NCI-H128 (cell line): Measurements from ENCODE around the gene ZFX.

Experiments
- DNase-seq: peaks from one replicate; lab custom pipeline; 2025; ENCODE audit not compliant: unreplicated experiment; lab: John Stamatoyannopoulos, UW

Gene ZFX

GRCh38 chrX:24201216-24201615, 51.7 kb downstream of the ZFX start:
- no peak for DNase-seq

DNA sequence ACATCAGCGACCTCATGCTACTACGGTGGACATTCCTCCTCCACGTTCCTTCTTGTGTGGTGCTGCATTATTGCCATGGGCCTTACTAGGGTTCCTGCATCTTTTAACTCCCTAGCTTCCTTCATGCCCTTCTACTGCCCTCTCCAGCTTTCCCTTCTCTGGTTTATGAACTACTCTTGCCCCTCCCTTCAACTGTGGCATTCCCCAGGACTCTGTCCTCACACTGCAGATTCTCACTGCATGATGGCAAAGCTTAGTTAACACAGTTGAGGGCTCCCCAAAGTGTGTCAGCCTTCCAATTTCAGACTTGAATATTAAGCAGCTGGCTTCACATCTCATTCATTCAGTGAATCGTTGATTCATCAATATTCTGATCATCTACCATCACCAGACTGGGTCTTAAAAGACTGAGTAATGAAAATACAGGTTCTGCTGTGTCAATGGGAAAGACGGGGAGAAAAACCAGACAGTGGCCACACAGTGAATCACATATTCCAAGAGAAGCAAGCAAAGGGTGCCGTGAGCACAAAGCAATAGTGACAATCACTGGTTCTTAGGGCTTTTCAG, 53.0 kb downstream of the ZFX start:
- DNase-seq, result no peak

DNA sequence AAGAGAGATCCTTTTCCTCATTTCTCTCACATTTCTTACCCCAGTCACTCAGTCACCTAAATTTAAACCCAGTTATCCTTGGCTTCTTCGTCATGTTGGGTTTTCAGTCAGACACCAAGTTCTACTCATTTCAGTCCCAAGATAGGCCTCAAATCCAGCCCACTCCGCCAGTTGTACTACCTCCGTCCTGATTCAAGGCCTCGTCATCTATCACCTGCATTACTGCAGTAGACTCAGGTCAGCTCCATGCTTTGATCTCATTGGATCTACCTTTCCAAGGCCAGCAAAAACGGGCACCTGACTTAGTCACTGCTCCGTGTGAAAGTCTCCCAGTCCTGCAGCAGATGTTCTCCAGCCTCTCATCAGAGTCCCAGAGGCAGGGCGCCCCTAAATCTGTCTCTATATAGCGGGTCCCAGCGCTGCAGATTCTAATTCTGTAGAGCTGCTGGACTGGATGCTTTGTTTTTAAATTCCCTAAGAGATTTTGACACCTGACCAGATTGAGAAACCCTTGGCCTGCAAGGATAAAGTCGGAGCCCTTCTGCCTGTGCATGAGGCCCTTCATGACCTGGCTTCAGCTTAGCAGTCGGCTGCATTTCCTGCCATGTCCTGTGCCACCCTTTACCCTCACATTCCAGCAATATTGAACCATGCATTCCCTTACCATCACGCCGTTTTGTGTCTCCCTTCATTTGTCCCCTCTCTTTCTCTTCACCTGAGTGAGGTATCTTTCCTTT, 53.7 kb downstream of the ZFX start:
- no peak for DNase-seq

GRCh38 chrX:24204331-24204730, 54.8 kb downstream of the ZFX start:
- no peak for DNase-seq

GRCh38 chrX:24204958-24205357, 55.4 kb downstream of the ZFX start:
- no peak for DNase-seq

- DNase-seq, result no peak
Measured at GRCh38 chrX:24207826-24208225, 58.3 kb downstream of the ZFX start.

- DNase-seq, result no peak
Measured at GRCh38 chrX:24208496-24209240, 59.1 kb downstream of the ZFX start.

DNA sequence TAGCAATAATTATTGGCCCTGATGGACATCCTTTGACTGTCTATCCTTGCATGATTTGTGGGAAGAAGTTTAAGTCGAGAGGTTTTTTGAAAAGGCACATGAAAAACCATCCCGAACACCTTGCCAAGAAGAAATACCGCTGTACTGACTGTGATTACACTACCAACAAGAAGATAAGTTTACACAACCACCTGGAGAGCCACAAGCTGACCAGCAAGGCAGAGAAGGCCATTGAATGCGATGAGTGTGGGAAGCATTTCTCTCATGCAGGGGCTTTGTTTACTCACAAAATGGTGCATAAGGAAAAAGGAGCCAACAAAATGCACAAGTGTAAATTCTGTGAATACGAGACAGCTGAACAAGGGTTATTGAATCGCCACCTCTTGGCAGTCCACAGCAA, 60.7 kb downstream of the ZFX start:
- no peak for DNase-seq

- peak; percentile 1 for DNase-seq
Measured at GRCh38 chrX:24214568-24214967, 65.0 kb downstream of the ZFX start.

GRCh38 chrX:24215272-24215671, 65.7 kb downstream of the ZFX start:
- DNase-seq, result no peak

DNA sequence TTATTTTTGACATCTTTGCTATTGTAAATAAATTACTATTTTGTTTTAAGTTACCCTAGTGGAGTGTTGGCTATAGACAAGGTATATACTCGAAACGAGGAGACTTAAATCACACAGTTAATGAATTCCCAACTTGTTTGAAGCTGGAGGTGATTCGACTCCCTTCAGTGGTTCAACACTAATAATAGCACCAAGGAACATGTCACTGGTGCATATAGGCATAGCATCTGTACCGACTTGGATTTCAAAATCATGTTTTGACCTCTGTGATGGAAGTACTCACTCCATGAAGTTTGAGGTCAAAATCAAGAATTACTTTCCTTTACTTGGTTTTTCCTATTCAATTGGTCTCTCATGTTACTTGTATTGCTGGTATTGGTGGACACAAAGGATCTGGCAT, 66.5 kb downstream of the ZFX start:
- no peak for DNase-seq

DNA sequence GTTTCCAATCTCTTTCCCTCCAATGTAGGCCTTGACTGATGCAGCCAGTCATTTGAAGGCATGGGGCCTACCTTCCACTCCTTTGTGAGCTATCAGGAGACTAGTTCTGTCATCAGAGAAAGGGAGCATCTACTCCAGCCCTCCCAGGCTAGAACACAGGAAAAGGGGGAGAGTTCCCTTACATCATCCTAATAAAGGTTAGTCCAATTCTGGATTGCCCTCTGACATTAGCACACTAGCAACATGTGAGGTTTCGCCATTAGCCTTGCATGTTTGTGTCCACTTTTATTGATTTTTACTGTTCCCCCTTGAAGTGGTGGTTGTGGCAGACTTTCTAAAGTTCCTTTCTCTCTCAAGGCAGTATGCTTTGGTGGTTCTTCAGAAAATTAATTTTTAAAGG, 67.3 kb downstream of the ZFX start:
- DNase-seq, result no peak

GRCh38 chrX:24219320-24219719, 69.8 kb downstream of the ZFX start:
- DNase-seq, result no peak

DNA sequence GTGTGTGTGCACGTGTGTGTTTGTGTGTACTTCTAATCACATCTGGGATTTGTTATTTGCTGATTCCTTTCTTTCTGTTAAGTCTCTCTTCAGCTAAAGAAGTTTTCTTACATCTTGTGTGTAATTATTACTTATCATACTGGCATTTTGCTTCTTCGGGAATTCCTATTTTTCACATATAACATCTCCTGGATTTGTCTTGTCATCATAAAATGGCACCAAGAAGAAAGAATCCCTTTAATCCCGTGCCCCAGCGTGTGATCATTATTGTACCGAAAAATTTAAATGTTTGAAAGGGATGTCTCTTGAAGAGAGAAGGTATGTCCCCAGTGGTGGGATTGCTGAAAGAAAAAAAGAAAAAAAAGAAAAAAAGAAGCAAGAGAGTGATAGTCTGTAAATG, 72.3 kb downstream of the ZFX start:
- DNase-seq, result no peak

DNA sequence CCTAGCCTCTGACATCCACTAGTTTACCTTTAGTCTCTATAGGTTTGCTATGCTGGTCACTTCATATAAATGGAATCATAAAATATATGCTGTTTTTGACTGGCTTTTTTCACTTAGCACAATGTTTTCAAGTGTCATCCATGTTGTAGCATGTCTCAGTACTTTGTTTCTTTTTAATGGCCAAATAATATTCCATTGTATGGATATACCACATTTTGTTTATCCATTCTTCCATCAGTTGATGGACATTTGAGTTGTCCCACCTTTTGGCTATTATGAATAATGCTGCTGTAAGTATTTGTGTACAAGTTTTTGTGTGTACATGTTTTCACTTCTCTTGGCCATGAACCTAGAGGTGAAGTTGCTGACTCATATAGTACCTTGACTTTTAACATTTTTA, 75.7 kb downstream of the ZFX start:
- DNase-seq, result no peak

DNA sequence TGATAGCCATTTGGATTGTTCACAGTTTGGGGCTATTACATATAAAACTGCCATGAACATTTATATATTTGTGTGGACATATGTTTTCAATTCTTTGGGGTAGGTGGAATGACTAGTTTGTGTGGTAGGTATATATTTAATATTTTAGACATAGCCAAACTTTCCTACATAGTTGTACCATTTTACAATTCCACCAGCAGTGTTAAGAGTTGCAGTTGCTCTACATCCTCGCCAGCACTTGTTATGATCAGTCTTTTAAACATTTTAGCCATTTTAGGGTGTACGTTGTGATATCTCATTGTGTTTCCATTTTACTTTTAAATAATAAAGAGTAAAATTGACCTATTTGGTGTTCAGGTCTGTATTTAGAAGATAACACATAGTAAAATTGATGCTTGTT, 76.6 kb downstream of the ZFX start:
- no peak for DNase-seq

DNA sequence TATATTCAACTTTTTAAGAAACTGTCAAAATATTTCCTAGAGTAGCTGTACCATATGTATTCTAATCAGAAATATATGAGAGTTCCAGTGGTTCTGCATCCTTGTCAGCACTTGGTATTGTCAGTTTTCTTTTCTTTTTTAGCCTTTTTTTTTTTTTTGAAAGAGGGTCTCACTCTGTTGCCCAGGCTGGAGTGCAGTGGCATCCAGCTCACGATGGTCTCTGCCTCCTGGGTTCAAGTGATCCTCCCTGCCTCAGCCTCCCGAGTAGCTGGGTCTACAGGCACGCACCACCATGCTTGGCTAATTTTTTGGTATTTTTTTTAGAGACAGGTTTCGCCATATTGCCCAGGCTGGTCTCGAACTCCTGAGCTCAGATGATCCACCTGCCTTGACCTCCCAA, 79.1 kb downstream of the ZFX start:
- DNase-seq, result no peak

GRCh38 chrX:24229400-24229879, 79.9 kb downstream of the ZFX start:
- no peak for DNase-seq

DNA sequence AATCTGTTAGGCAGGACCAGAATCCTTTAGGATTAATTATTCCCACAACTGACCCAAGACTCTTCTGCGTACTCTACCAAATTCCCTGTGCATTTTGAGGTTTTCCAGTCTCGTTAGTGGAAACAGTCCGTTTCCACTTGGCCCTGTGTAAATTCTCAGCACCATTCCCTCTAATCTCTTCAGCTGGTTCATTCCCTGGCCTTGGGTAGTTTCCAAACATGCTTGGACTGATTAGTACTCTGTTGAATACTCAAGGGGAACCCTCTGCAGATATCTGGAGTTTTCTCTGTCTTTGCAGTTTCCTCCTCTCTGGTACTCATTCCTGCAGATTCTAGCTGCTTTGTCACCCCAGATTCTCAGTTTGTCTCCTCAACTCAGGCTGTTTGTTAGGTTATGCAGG, 80.4 kb downstream of the ZFX start:
- no peak for DNase-seq

DNA sequence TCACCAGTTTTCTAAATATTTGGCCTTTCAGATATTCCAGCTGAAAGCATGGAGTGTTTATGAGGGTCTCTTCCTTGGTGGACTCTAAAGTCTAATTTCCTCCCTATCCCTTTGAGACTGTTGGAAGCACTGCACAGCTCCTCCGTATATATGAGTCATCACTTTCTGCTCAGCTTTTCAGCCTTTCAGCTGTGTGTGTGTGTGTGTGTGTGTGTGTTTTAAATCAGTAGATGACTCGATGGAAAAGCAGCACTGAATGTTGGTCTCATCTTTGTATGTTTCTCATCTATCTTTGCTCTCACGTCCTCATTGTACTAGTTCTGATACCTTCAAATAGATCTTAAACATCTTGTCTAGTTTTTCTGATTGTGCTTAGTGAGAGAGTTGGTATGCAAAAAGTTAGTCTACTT, 81.6 kb downstream of the ZFX start:
- no peak for DNase-seq

- DNase-seq, result no peak
Measured at GRCh38 chrX:24231641-24232179, 82.2 kb downstream of the ZFX start.

DNA sequence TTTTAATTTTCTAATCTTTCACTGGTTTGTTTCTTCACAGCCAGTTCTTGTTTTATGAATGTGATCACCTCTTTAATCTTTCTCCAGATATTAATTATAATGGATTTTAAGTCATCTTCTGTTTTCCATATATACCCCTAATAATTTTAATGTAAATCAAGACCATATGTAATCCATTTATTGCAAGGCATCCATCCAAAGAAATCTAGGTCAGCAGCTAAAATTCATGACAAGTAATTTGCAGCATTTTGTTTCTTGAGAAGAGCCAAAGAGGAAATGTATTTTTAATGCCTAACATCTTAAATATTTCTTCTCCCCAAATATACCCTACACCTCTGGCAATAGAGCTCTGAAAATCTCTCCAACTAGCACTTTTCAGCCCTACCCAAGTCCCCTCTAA, 83.3 kb downstream of the ZFX start:
- DNase-seq, result no peak
